Calu3 (cell line): Measurements from ENCODE around the gene HMGN4. TPM values are rescaled to one million over a fixed set of nuclear protein-coding genes. Genes with fewer than 3 reads are reported as not detected.

Experiments
- BruUV-seq: library from RNA; stranded (reverse); fragments of 400-500 nt; replicated peaks from 2 replicates; lab custom pipeline; 2021; lab: Mats Ljungman, UMichigan
- CTCF ChIA-PET: fragments of 300-600 bp; sonication (Branson Sonifier 250); formaldehyde crosslinking; loops from one replicate; lab custom pipeline; 2022; ENCODE audit warnings: antibody characterized with exemption; lab: Charles Lee
- DNase-seq: peaks from one replicate; pipeline ENCODE4 v3.0.0; 2022
- H3K27ac Mint-ChIP-seq: one replicate; pipeline ENCODE4 v1.8.0; 2022; ENCODE audit warnings: mixed read lengths; ENCODE audit not compliant: unreplicated experiment
- H3K27me3 Mint-ChIP-seq: one replicate; pipeline ENCODE4 v1.8.0; 2022; ENCODE audit warnings: mixed read lengths; ENCODE audit not compliant: unreplicated experiment
- H3K36me3 Mint-ChIP-seq: one replicate; pipeline ENCODE4 v1.8.0; 2022; ENCODE audit warnings: mild to moderate bottlenecking, moderate library complexity, mixed read lengths; ENCODE audit not compliant: insufficient read depth, unreplicated experiment
- H3K4me1 Mint-ChIP-seq: one replicate; pipeline ENCODE4 v1.8.0; 2022; ENCODE audit warnings: mild to moderate bottlenecking, low read depth, mixed read lengths; ENCODE audit not compliant: unreplicated experiment
- H3K4me3 Mint-ChIP-seq: one replicate; pipeline ENCODE4 v1.8.0; 2022; ENCODE audit warnings: mild to moderate bottlenecking, low read depth, moderate library complexity, mixed read lengths; ENCODE audit not compliant: unreplicated experiment
- H3K9me3 Mint-ChIP-seq: one replicate; pipeline ENCODE4 v1.8.0; 2022; ENCODE audit warnings: low read depth, mixed read lengths; ENCODE audit not compliant: unreplicated experiment
- CTCF ChIP-seq: fragments of 200-600 bp; IDR thresholded peaks from one replicate; pipeline ENCODE4 v1.8.0; 2022; ENCODE audit warnings: antibody characterized with exemption; ENCODE audit not compliant: unreplicated experiment
- intact Hi-C: fragments of 100-400 bp; cut with micrococcal nuclease; formaldehyde crosslinking; loops from one replicate; pipeline ENCODE4 v1.10.0; 2022; ENCODE audit not compliant: unreplicated experiment
- total RNA-seq: library from RNA; stranded (reverse); gene quantifications from 2 replicates; pipeline ENCODE4 v1.2.3, GENCODE V29; 2022

HMGN4 gene
- total RNA-seq, 1 experiment from 2014 or later = 60.0 TPM

DNA sequence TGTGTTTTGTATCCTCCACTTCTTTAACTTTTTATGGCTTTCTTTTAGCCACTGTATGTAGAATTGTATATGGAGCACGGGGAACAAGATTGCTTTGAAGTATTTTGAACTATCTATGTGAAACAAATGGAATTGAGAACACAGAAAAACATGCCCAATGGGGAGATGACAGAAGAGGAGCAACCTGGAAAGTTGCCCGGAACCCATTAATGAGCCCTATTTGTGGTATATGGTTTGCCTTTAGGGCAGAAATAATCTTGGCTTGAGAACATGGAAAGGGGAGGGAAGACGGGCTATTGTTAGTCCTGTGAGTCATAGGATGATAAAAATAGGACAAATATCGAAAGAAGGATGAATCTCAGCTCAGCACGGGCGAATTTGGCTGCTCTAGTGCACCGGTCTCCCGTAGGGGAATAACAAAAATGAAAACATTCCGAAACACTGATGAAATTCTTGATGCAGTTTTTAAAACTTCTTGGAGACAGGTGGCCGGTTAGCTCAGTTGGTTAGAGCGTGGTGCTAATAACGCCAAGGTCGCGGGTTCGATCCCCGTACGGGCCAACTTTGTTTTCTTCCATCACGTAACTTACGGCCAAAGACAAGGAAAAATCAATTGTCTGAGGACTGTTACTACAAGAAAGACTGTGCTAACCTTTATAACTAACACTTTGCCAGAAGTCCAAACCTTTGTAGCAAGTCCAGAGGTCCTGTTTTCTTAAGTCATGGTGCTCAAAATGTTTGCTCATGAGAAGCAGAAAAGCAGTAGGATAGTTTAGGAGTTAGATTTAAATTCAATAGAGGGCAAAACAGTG lies 15.7 kb downstream of the HMGN4 start:
- CTCF ChIA-PET = interaction anchor here (0.6 to 2.3 kb wide), 6 partner anchors 16 to 232 kb away, joined by 3 to 10 read pairs (median 6); partner anchors contain the start of genes ABT1 and HMGN4
- H3K9me3 Mint-ChIP-seq = no peaks in the 10 kb centered on the region
- intact Hi-C loops = loop anchor here (1.0 to 2.0 kb wide), 2 partner anchors 15 to 17 kb away; no protein-coding TSS in a partner anchor
- TF ChIP-seq CTCF = no peak
- H3K4me3 Mint-ChIP-seq = no peak overlapping the region
- peaks cover 23% of the 10 kb centered on the region for H3K36me3 Mint-ChIP-seq
- H3K4me1 Mint-ChIP-seq = peaks cover 33% of the 10 kb centered on the region
- no peak overlapping the region for H3K27ac Mint-ChIP-seq
- TSS peak; percentile 64 for BruUV-seq
- no peaks in the 10 kb centered on the region for H3K27me3 Mint-ChIP-seq
- peak; percentile 89 for DNase-seq

GRCh38 chr6:26554447-26554696 lies 16.2 kb downstream of the HMGN4 start:
- Mint-ChIP-seq H3K36me3 (peaks cover 23% of the 10 kb centered on the region), H3K9me3 (no peaks in the 10 kb centered on the region), H3K4me3 (no peak overlapping the region), H3K27ac (no peak overlapping the region), H3K4me1 (peaks cover 33% of the 10 kb centered on the region), H3K27me3 (no peaks in the 10 kb centered on the region)
- TF ChIP-seq CTCF = no peak
- DNase-seq = no peak
- no TSS peak for BruUV-seq
- intact Hi-C loops = loop anchor here (2.0 kb wide), 1 partner anchor 14 kb away; no protein-coding TSS in a partner anchor
- CTCF ChIA-PET = interaction anchor here (1.3 to 2.3 kb wide), 4 partner anchors 16 to 213 kb away, joined by 4 to 10 read pairs (median 7); partner anchors contain the start of genes ABT1 and HMGN4

GRCh38 chr6:26554697-26555504 lies 16.7 kb downstream of the HMGN4 start:
- Mint-ChIP-seq H3K4me3 (no peak overlapping the region), H3K9me3 (no peaks in the 10 kb centered on the region), H3K27me3 (no peaks in the 10 kb centered on the region), H3K36me3 (peaks cover 23% of the 10 kb centered on the region), H3K4me1 (peaks cover 33% of the 10 kb centered on the region), H3K27ac (no peak overlapping the region)
- TF ChIP-seq CTCF = no peak
- CTCF ChIA-PET = interaction anchor here (0.7 to 2.3 kb wide), 4 partner anchors 14 to 213 kb away, joined by 3 to 10 read pairs (median 6); partner anchors contain the start of gene ABT1
- intact Hi-C loops = loop anchor here (2.0 to 5.0 kb wide), 2 partner anchors 14 to 213 kb away; no protein-coding TSS in a partner anchor
- DNase-seq = peak; percentile 72
- BruUV-seq = no TSS peak

DNA sequence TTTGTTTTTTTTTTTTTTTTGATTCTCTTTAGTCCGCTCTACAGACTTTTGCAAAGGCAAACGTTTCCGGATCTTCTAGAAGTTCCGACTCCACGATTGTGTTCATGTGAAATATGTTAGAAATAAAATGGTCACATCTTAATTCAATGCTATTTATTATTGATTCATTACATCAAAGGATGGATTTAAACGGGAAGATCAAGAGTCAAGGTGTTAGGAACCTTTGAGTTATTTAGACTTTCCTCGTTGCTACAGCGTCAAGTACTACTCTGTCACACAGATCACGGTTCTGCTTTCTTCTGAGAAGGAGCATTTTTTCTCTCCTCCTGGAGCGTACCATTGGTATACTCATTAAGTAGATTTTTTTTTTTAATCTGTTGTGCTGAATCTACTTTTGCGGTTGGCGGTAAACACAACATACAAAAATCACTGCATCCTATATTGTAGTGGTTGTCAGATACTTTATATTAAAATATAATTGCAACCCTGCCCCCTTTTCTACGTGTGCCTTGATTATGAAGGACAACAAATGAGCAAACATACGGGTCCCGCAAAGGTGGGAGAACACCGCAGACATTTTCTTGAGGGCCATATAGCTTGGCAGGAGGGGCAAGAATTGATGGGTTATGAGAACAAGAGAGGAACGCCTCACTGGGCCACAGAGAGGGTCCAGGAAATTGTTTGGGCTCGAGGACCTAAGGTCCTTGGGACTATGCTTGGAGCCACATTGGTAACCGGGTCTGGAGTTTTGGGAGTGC lies 17.5 kb downstream of the HMGN4 start:
- Mint-ChIP-seq H3K27me3 (no peaks in the 10 kb centered on the region), H3K27ac (peak overlapping the region; percentile 97), H3K9me3 (no peaks in the 10 kb centered on the region), H3K4me3 (peak overlapping the region; percentile 45), H3K4me1 (peaks cover 26% of the 10 kb centered on the region), H3K36me3 (peaks cover 16% of the 10 kb centered on the region)
- CTCF ChIA-PET = interaction anchor here (0.7 to 2.3 kb wide), 5 partner anchors 13 to 214 kb away, joined by 5 to 10 read pairs (median 6); partner anchors contain the start of gene ABT1
- no peak for TF ChIP-seq CTCF
- DNase-seq = no peak
- BruUV-seq = no TSS peak
- intact Hi-C loops = loop anchor here (2.0 to 5.0 kb wide), 2 partner anchors 13 to 213 kb away; no protein-coding TSS in a partner anchor
